Muscle layer of colon (tissue), 2 donors: ENCODE results near the gene PXYLP1.

Experiments
- H3K27ac ChIP-seq: one replicate; pipeline ENCODE4 v1.7.0; 2013; ENCODE audit warnings: low read depth, mild to moderate bottlenecking, low read length, moderate library complexity
- H3K27me3 ChIP-seq, 2 donors: one replicate each; pipeline ENCODE4 v1.7.0; 2013; ENCODE audit warnings: low read length in 2 of 2, mild to moderate bottlenecking in 2 of 2; ENCODE audit not compliant: insufficient read depth in 2 of 2, control insufficient read depth in 1 of 2
- H3K36me3 ChIP-seq: one replicate; pipeline ENCODE4 v1.7.0; 2013; ENCODE audit warnings: mild to moderate bottlenecking, low read length; ENCODE audit not compliant: insufficient read depth
- H3K4me1 ChIP-seq: one replicate; pipeline ENCODE4 v1.7.0; 2013; ENCODE audit warnings: mild to moderate bottlenecking, low read length; ENCODE audit not compliant: insufficient read depth
- H3K4me3 ChIP-seq, 2 donors: one replicate each; pipeline ENCODE4 v1.7.0; 2013; ENCODE audit warnings: low read length in 2 of 2, low read depth in 1 of 2, mild to moderate bottlenecking in 1 of 2, moderate library complexity in 1 of 2
- H3K9ac ChIP-seq: one replicate; pipeline ENCODE4 v1.7.0; 2013; ENCODE audit warnings: low read length
- H3K9me3 ChIP-seq: one replicate; pipeline ENCODE4 v1.7.0; 2013; ENCODE audit warnings: mild to moderate bottlenecking, low read length
- donor health status: abdominal sarcoma.
- donor health status: Adenocarcinoma of cecum.

The PXYLP1 gene

DNA sequence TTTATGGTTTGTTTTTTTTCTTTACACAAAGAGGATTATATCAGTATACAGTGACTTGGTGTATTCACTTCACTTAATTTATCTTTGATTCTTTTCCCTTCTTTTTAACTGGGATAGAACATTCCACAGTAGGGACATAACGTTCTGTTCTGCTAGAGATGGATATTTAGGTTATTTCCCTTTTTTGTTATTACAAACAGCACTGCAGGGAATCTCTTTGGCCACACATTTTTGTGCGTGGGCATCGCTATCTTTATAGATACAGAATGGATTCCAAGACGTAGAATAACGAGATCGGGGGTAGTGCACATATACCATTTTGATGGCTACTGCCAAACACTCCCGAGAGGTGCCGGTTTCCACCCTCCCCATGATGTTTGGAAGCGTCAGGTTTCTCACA is 44.8 kb downstream of the PXYLP1 start:
- peaks cover 20% of the 10 kb centered on the region for H3K4me1 ChIP-seq
- no peaks in the 10 kb centered on the region for H3K9me3 ChIP-seq
- no peak overlapping the region for H3K27ac ChIP-seq

DNA sequence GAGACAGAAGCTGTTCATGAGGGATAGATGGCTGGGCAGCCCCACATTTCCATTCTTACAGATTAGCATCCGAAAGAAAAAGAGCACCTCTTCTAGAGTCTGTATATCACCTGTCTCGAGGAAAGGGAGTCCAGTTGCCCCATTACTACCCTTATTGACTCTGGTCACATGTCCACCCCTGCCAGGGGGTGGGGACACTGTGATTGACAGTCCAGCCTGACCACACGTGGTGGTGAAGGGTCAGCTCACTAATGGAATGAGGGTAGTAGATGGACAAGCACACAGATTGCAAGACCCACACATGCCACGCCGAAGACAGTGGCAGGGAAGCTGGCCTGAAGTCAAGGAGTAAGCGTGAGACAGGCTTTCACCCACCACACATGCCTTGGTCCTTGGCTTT is 45.8 kb downstream of the PXYLP1 start:
- Histone ChIP-seq H3K9ac (no peak overlapping the region), H3K27ac (no peak overlapping the region), H3K4me1 (peaks cover 20% of the 10 kb centered on the region), H3K4me3 (no peak overlapping the region), H3K27me3 (no peaks in the 10 kb centered on the region), H3K9me3 (no peaks in the 10 kb centered on the region), H3K36me3 (peaks cover 6% of the 10 kb centered on the region)

More for the DNA sequence above, 44.8 kb downstream of the PXYLP1 start:
- Histone ChIP-seq H3K36me3 (no peaks in the 10 kb centered on the region), H3K9ac (no peak overlapping the region), H3K27me3 (no peaks in the 10 kb centered on the region), H3K4me3 (no peak overlapping the region)

DNA sequence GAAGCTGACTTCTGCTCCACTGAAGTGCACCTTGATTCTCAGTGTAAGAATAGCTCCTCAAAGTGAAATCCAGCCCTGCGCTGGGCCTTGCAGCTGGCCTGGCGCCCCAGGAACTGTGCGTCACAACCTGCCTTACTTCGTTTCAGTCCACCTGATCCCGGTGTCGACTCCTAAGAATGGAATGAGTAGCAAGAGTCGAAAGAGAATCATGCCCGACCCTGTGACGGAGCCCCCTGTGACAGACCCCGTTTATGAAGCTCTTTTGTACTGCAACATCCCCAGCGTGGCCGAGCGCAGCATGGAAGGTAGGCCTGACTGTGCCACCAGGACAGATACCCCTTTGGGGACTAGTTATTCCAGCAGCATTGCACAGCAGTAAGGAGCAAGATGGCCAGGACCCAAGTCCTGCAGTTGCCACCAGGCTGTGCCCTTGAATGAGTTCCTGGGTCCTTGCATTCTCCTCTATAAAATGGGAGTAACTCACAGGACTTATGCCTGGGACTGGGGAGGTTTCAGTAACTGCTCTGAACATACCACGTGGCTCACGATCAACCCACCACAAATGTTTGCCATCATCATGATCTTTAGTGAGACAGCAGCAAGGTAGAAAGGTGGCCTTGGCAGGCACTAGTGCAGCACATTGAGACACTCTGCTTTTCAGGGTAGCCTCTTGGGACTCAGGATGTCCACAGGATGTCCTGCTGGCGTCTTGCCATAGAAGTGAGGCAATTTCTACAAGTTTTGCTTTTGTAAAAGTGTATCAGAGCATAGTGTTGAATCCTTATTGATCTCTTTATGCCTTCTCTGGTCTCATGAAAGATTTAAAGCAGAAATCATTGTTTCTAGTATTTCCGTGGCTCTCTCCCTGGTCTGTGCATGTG is 46.8 kb downstream of the PXYLP1 start:
- Histone ChIP-seq H3K9me3 (no peaks in the 10 kb centered on the region), H3K27me3 (no peaks in the 10 kb centered on the region), H3K9ac (no peak overlapping the region), H3K27ac (no peak overlapping the region), H3K36me3 (peaks cover 8% of the 10 kb centered on the region), H3K4me3 (no peak overlapping the region), H3K4me1 (peaks cover 20% of the 10 kb centered on the region)

DNA sequence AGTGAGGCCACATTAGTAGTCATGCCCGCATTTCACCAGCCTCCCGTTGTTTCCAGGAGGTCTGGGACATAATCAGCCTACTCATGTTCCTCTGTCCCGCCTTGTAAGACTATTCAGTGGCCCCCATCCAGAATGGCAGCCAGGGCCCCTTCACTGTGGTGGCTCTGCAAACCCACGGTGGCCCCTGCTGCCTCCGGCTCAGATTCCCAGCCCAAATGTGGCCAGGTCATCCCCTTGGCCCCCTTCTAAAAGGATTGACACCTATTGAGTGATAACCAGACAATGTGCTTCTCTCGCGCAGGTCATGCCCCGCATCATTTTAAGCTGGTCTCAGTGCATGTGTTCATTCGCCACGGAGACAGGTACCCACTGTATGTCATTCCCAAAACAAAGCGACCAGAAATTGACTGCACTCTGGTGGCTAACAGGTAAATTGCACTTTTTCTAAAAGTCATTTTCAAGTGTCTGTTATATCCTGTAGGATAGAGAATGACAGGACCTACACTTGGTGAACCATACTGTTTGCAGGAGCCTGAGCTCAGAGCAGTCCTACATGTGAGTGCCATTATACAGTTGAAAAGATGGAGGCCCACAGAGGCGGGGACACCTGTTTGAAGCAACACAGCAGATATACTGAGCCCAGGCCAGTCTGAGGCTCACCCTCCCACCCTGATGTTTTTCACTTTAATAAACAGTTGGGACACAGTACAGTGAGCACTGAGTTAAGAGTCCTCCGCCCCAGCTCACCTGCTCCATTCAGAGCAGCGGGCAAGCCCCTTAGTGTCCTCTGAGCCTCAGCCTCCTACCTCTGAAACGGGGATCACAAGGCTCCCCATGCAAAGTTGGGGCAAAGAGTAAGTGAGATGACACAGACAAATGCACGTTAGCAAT is 47.7 kb downstream of the PXYLP1 start:
- Histone ChIP-seq H3K4me1 (peaks cover 20% of the 10 kb centered on the region), H3K4me3 (no peak overlapping the region), H3K27ac (no peak overlapping the region), H3K36me3 (peaks cover 8% of the 10 kb centered on the region), H3K9me3 (no peaks in the 10 kb centered on the region), H3K9ac (no peak overlapping the region), H3K27me3 (no peaks in the 10 kb centered on the region)

DNA sequence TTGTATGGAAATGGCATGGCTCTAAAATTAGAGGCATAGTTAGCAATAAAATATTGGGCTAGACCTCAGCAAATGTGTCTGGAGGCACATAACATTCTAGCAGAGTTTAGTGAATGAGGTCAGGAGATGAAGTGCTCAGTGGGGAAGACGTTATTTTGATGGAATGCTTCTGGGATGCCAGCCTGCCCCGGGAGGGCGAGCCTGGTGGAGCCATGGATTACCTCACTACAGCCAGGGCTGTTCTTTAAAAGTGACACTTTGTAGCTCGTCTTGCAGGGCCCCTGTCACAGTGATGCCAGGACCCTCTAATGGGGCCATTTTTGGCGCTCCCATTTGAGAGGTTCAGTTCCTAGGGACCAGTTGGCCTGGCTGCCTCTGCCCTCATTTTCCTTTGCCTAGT is 48.5 kb downstream of the PXYLP1 start:
- peaks cover 20% of the 10 kb centered on the region for H3K4me1 ChIP-seq

DNA sequence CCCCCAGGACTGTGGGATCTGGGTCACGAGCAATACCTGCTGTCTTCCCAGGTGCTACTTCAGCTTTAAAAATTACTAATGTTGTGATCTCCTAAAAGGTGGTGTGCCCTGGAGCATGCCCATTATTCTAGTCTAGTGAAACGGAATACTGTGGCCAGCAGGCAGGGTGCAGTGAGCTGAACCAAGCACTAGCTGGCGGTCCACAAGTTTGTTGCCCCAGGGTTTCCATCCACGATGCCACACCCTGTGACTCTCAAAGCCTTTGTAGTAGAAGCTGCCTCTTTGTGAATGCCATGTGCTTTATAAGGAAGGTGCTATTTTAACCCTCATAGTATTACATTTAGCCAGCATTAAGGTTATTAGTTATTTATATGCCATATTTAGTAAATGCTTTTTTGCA is 49.1 kb downstream of the PXYLP1 start:
- Histone ChIP-seq H3K4me1 (peaks cover 20% of the 10 kb centered on the region), H3K9ac (no peak overlapping the region), H3K9me3 (no peaks in the 10 kb centered on the region), H3K27ac (no peak overlapping the region), H3K36me3 (peaks cover 8% of the 10 kb centered on the region), H3K27me3 (no peaks in the 10 kb centered on the region), H3K4me3 (no peak overlapping the region)

More for the DNA sequence above, 48.5 kb downstream of the PXYLP1 start:
- Histone ChIP-seq H3K27me3 (no peaks in the 10 kb centered on the region), H3K9me3 (no peaks in the 10 kb centered on the region), H3K27ac (no peak overlapping the region), H3K36me3 (peaks cover 8% of the 10 kb centered on the region), H3K4me3 (no peak overlapping the region), H3K9ac (no peak overlapping the region)

DNA sequence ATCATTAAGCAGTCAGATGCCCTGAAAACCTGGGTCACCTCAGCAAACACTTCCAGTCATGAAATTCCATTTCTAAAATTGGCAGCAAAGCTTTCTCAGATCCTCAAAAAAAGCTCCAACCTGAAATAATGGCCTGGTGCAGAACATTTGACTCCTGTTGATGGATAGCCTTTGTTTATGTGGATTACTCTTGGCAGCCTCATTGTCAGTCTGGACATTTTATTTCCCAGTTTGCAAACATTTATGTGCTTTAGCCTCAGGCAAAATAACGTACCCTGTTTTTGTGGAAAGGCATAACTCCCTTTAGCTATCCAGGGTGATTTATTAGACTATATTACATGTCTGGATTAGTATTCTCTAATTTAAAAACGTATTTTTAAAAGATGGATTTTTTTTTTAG is 53.9 kb downstream of the PXYLP1 start:
- peaks cover 14% of the 10 kb centered on the region for H3K36me3 ChIP-seq
- no peak overlapping the region for H3K27ac ChIP-seq
- H3K4me3 ChIP-seq = no peak overlapping the region
- H3K9ac ChIP-seq = no peak overlapping the region
- H3K27me3 ChIP-seq = no peaks in the 10 kb centered on the region
- peaks cover 3% of the 10 kb centered on the region for H3K4me1 ChIP-seq
- H3K9me3 ChIP-seq = no peaks in the 10 kb centered on the region

DNA sequence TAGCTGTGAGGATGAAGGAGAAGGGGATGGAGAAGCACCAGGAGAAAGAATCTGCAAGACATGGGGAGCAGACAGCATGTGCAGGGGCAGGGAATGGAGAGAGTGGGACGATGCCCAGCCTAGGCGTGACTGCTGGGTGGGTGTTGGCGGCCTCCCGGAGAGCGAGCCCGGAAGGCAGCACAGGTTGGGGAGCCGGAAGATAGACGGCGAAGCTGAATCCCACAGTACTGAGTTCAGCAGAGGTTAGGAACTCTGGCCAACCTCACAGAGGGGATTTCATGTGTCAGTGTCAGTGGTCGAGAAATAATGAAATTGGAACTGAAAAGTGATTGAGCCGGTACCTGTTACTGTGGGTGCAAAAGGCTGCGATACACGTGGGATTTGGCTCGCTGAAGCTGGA is 55.2 kb downstream of the PXYLP1 start:
- Histone ChIP-seq H3K27me3 (no peaks in the 10 kb centered on the region), H3K4me1 (peaks cover 6% of the 10 kb centered on the region), H3K9me3 (no peaks in the 10 kb centered on the region), H3K9ac (no peak overlapping the region), H3K36me3 (peaks cover 14% of the 10 kb centered on the region), H3K4me3 (no peak overlapping the region), H3K27ac (no peak overlapping the region)

DNA sequence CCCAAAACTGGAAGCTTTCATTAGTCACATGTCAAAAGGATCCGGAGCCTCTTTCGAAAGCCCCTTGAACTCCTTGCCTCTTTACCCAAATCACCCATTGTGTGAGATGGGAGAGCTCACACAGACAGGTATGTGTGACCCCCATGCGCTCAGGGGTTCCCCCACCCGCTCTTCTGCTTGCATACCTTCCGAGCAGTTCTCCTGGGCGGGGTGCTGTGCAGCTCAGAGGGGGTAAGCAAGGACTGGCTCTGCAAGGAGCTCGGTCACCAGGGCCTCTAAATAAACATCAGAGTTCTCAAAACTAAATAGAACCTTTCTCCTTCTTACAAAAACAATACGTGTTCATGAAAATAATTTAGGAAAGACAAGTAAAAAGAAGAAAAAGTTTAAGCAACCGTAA is 55.7 kb downstream of the PXYLP1 start:
- H3K9ac ChIP-seq = no peak overlapping the region
- H3K27ac ChIP-seq = no peak overlapping the region
- H3K4me1 ChIP-seq = peaks cover 11% of the 10 kb centered on the region
- H3K27me3 ChIP-seq = no peaks in the 10 kb centered on the region
- no peaks in the 10 kb centered on the region for H3K9me3 ChIP-seq
- no peak overlapping the region for H3K4me3 ChIP-seq
- H3K36me3 ChIP-seq = peaks cover 9% of the 10 kb centered on the region

DNA sequence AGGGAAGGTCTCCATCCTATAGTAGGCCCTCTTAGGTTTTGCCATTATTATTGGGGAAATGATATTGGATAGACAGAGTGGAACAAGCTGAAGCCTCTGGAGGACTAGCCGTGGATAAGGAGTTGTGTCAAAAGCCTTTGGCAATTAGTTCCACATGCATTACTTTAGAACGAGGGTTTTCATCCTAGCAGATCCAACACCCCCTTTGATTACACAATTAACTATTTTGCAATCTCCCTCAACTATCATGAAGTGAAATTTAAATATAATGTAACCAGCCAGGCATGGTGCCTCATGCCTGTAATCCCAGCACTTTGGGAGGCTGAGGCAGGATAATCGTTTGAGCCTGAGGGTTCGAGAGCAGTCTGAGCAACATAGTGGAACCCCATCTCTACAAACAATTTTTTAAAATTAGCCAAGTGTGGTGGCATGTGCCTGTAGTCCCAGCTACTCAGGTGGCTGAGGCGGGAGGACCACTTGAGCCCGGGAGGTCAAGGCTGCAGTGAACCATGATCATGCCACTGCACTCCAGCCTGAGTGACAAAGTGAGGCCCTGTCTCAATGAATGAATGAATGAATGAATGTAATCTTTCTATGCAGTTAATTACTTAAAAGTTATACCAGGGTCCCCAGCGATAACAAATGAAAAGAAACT is 56.8 kb downstream of the PXYLP1 start:
- Histone ChIP-seq H3K4me1 (peaks cover 12% of the 10 kb centered on the region), H3K27me3 (no peaks in the 10 kb centered on the region), H3K36me3 (peaks cover 6% of the 10 kb centered on the region), H3K4me3 (no peak overlapping the region), H3K9ac (no peak overlapping the region), H3K27ac (no peak overlapping the region), H3K9me3 (no peaks in the 10 kb centered on the region)

DNA sequence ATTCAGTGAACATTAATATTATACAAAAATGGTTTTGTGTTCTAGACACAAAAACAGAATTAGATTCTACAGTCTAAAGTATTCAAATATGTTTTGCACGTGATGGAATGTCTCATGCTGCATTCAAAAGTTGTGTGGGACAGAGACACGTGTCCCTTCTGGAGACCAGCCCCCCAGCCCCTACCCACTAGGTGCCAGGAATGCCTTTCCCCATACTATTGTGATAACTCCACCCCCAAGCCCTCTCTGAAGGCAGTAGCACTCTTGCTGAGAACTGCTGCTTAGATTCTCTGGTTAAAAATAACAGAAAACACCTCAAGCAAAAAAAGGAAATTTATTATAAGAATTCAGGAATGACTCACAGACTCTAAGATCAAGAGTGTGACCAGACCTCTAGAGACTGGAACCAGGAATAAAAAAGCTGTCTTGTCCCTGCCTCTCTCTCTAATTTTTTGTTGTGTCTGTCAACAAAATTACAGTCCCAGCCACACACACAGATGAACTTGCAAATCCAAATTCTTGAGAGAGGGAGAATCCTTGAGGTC is 57.7 kb downstream of the PXYLP1 start:
- Histone ChIP-seq H3K9me3 (no peaks in the 10 kb centered on the region), H3K4me1 (peaks cover 12% of the 10 kb centered on the region), H3K27me3 (no peaks in the 10 kb centered on the region), H3K36me3 (peaks cover 6% of the 10 kb centered on the region), H3K4me3 (no peak overlapping the region), H3K9ac (no peak overlapping the region), H3K27ac (no peak overlapping the region)
